ENCODE results near the gene CAMK2D.

CAMK2D gene

GRCh38 chr4:113677325-113677724, 84.2 kb downstream of the CAMK2D start:
- DNase-seq: no peak

GRCh38 chr4:113675731-113676697, 85.5 kb downstream of the CAMK2D start:
- DNase-seq: no peak

- DNase-seq: no peak
These were observed 86.8 kb downstream of the CAMK2D start for GRCh38 chr4:113674733-113675132.

- no peak for DNase-seq
These were observed 87.3 kb downstream of the CAMK2D start for GRCh38 chr4:113674251-113674650.

GRCh38 chr4:113673450-113673849, 88.1 kb downstream of the CAMK2D start:
- peak; percentile 3 for DNase-seq

GRCh38 chr4:113666386-113667114, 95.0 kb downstream of the CAMK2D start:
- DNase-seq: no peak

GRCh38 chr4:113665036-113665435, 96.5 kb downstream of the CAMK2D start:
- no peak for DNase-seq

- DNase-seq: no peak
These were observed 99.0 kb downstream of the CAMK2D start for GRCh38 chr4:113662581-113662980.

- no peak for DNase-seq
These were observed 102.4 kb downstream of the CAMK2D start for GRCh38 chr4:113659127-113659526.

GRCh38 chr4:113657586-113658233, 103.8 kb downstream of the CAMK2D start:
- no peak for DNase-seq

- DNase-seq: no peak
These were observed 107.7 kb downstream of the CAMK2D start for GRCh38 chr4:113653871-113654270.

- DNase-seq: peak; percentile 41
These were observed 115.1 kb downstream of the CAMK2D start for GRCh38 chr4:113646442-113646822.

- peak; percentile 51 for DNase-seq
These were observed 115.6 kb downstream of the CAMK2D start for GRCh38 chr4:113645771-113646441.

GRCh38 chr4:113645288-113645687, 116.2 kb downstream of the CAMK2D start:
- no peak for DNase-seq

- DNase-seq: no peak
These were observed 117.1 kb downstream of the CAMK2D start for GRCh38 chr4:113644398-113644797.

- DNase-seq: no peak
These were observed 118.0 kb downstream of the CAMK2D start for GRCh38 chr4:113643505-113643904.

GRCh38 chr4:113641025-113641431, 120.5 kb downstream of the CAMK2D start:
- DNase-seq: no peak

GRCh38 chr4:113639326-113639725, 122.2 kb downstream of the CAMK2D start:
- DNase-seq: no peak

- no peak for DNase-seq
These were observed 123.0 kb downstream of the CAMK2D start for GRCh38 chr4:113638562-113638832.

GRCh38 chr4:113637823-113638561, 123.5 kb downstream of the CAMK2D start:
- DNase-seq: no peak

- DNase-seq: no peak
These were observed 124.2 kb downstream of the CAMK2D start for GRCh38 chr4:113637363-113637762.

GRCh38 chr4:113636877-113637276, 124.7 kb downstream of the CAMK2D start:
- no peak for DNase-seq
